Measurements from ENCODE around the gene KRTAP19-2. TPM values are rescaled to one million over a fixed set of nuclear protein-coding genes. Genes with fewer than 3 reads are reported as not detected.

Gene KRTAP19-2
- polyA plus RNA-seq, 2 of the 4 experiments (the other 2 are of a cell fraction): not detected

Small RNA genes within 50 kb of the gene (small RNA-seq; reads per million reads assigned to genes)
- gene AP000567.1 (0 reads per million in 6 experiments), gene KRTAP19-10P (0 reads per million in 6 experiments), gene KRTAP19-11P (0 reads per million in 6 experiments), gene KRTAP19-9P (0 reads per million in 6 experiments)

Other genes starting within 250 kb of the KRTAP19-2 start
- gene KRTAP24-1, start 204.5 kb downstream of the KRTAP19-2 start, polyA plus RNA-seq (2011; rRNA removed): not detected in 2 replicates
- gene KRTAP24-1, start 204.5 kb downstream of the KRTAP19-2 start, polyA plus RNA-seq (2017; fragmentation: RNase III; extraction: RNeasy Plus Mini Kit Qiagen cat#74134 plus additional on column Dnase treatment): not detected in 3 replicates
- not detected in 2 replicates for gene KRTAP25-1, start 197.9 kb downstream of the KRTAP19-2 start, polyA plus RNA-seq (2011; rRNA removed)
- not detected in 3 replicates for gene KRTAP25-1, start 197.9 kb downstream of the KRTAP19-2 start, polyA plus RNA-seq (2017; fragmentation: RNase III; extraction: RNeasy Plus Mini Kit Qiagen cat#74134 plus additional on column Dnase treatment)
- gene KRTAP26-1, start 167.1 kb downstream of the KRTAP19-2 start, polyA plus RNA-seq (2011; rRNA removed): not detected in 2 replicates
- gene KRTAP26-1, start 167.1 kb downstream of the KRTAP19-2 start, polyA plus RNA-seq (2017; fragmentation: RNase III; extraction: RNeasy Plus Mini Kit Qiagen cat#74134 plus additional on column Dnase treatment): not detected in 3 replicates
- gene KRTAP27-1, start 149.7 kb downstream of the KRTAP19-2 start, polyA plus RNA-seq (2011; rRNA removed): not detected in 2 replicates
- not detected in 3 replicates for gene KRTAP27-1, start 149.7 kb downstream of the KRTAP19-2 start, polyA plus RNA-seq (2017; fragmentation: RNase III; extraction: RNeasy Plus Mini Kit Qiagen cat#74134 plus additional on column Dnase treatment)
- not detected in 2 replicates for gene KRTAP23-1, start 138.8 kb downstream of the KRTAP19-2 start, polyA plus RNA-seq (2011; rRNA removed)
- not detected in 3 replicates for gene KRTAP23-1, start 138.8 kb downstream of the KRTAP19-2 start, polyA plus RNA-seq (2017; fragmentation: RNase III; extraction: RNeasy Plus Mini Kit Qiagen cat#74134 plus additional on column Dnase treatment)
- not detected in 2 replicates for gene KRTAP13-2, start 115.2 kb downstream of the KRTAP19-2 start, polyA plus RNA-seq (2011; rRNA removed)
- not detected in 3 replicates for gene KRTAP13-2, start 115.2 kb downstream of the KRTAP19-2 start, polyA plus RNA-seq (2017; fragmentation: RNase III; extraction: RNeasy Plus Mini Kit Qiagen cat#74134 plus additional on column Dnase treatment)
- not detected in 2 replicates for gene KRTAP13-1, start 91.4 kb downstream of the KRTAP19-2 start, polyA plus RNA-seq (2011; rRNA removed)
- not detected in 3 replicates for gene KRTAP13-1, start 91.4 kb downstream of the KRTAP19-2 start, polyA plus RNA-seq (2017; fragmentation: RNase III; extraction: RNeasy Plus Mini Kit Qiagen cat#74134 plus additional on column Dnase treatment)
- gene KRTAP13-3, start 61.5 kb downstream of the KRTAP19-2 start, polyA plus RNA-seq (2011; rRNA removed): not detected in 2 replicates
- not detected in 3 replicates for gene KRTAP13-3, start 61.5 kb downstream of the KRTAP19-2 start, polyA plus RNA-seq (2017; fragmentation: RNase III; extraction: RNeasy Plus Mini Kit Qiagen cat#74134 plus additional on column Dnase treatment)
- not detected in 2 replicates for gene KRTAP13-4, start 57.2 kb downstream of the KRTAP19-2 start, polyA plus RNA-seq (2011; rRNA removed)
- not detected in 3 replicates for gene KRTAP13-4, start 57.2 kb downstream of the KRTAP19-2 start, polyA plus RNA-seq (2017; fragmentation: RNase III; extraction: RNeasy Plus Mini Kit Qiagen cat#74134 plus additional on column Dnase treatment)
- not detected in 2 replicates for gene KRTAP15-1, start 47.2 kb downstream of the KRTAP19-2 start, polyA plus RNA-seq (2011; rRNA removed)
- gene KRTAP15-1, start 47.2 kb downstream of the KRTAP19-2 start, polyA plus RNA-seq (2017; fragmentation: RNase III; extraction: RNeasy Plus Mini Kit Qiagen cat#74134 plus additional on column Dnase treatment): not detected in 3 replicates
- not detected in 2 replicates for gene KRTAP19-1, start 7.1 kb downstream of the KRTAP19-2 start, polyA plus RNA-seq (2011; rRNA removed)
- gene KRTAP19-1, start 7.1 kb downstream of the KRTAP19-2 start, polyA plus RNA-seq (2017; fragmentation: RNase III; extraction: RNeasy Plus Mini Kit Qiagen cat#74134 plus additional on column Dnase treatment): not detected in 3 replicates
- gene KRTAP19-3, start 4.6 kb upstream of the KRTAP19-2 start, polyA plus RNA-seq (2011; rRNA removed): not detected in 2 replicates
- gene KRTAP19-3, start 4.6 kb upstream of the KRTAP19-2 start, polyA plus RNA-seq (2017; fragmentation: RNase III; extraction: RNeasy Plus Mini Kit Qiagen cat#74134 plus additional on column Dnase treatment): not detected in 3 replicates
- not detected in 2 replicates for gene KRTAP19-4, start 9.7 kb upstream of the KRTAP19-2 start, polyA plus RNA-seq (2011; rRNA removed)
- not detected in 3 replicates for gene KRTAP19-4, start 9.7 kb upstream of the KRTAP19-2 start, polyA plus RNA-seq (2017; fragmentation: RNase III; extraction: RNeasy Plus Mini Kit Qiagen cat#74134 plus additional on column Dnase treatment)
- not detected in 2 replicates for gene KRTAP19-5, start 14.7 kb upstream of the KRTAP19-2 start, polyA plus RNA-seq (2011; rRNA removed)
- not detected in 3 replicates for gene KRTAP19-5, start 14.7 kb upstream of the KRTAP19-2 start, polyA plus RNA-seq (2017; fragmentation: RNase III; extraction: RNeasy Plus Mini Kit Qiagen cat#74134 plus additional on column Dnase treatment)
- not detected in 2 replicates for gene KRTAP19-6, start 54.4 kb upstream of the KRTAP19-2 start, polyA plus RNA-seq (2011; rRNA removed)
- gene KRTAP19-6, start 54.4 kb upstream of the KRTAP19-2 start, polyA plus RNA-seq (2017; fragmentation: RNase III; extraction: RNeasy Plus Mini Kit Qiagen cat#74134 plus additional on column Dnase treatment): not detected in 3 replicates
- gene KRTAP19-7, start 73.9 kb upstream of the KRTAP19-2 start, polyA plus RNA-seq (2011; rRNA removed): not detected in 2 replicates
- not detected in 3 replicates for gene KRTAP19-7, start 73.9 kb upstream of the KRTAP19-2 start, polyA plus RNA-seq (2017; fragmentation: RNase III; extraction: RNeasy Plus Mini Kit Qiagen cat#74134 plus additional on column Dnase treatment)
- not detected in 2 replicates for gene KRTAP22-2, start 103.0 kb upstream of the KRTAP19-2 start, polyA plus RNA-seq (2011; rRNA removed)
- gene KRTAP22-2, start 103.0 kb upstream of the KRTAP19-2 start, polyA plus RNA-seq (2017; fragmentation: RNase III; extraction: RNeasy Plus Mini Kit Qiagen cat#74134 plus additional on column Dnase treatment): not detected in 3 replicates
- not detected in 2 replicates for gene KRTAP6-3, start 105.0 kb upstream of the KRTAP19-2 start, polyA plus RNA-seq (2011; rRNA removed)
- not detected in 3 replicates for gene KRTAP6-3, start 105.0 kb upstream of the KRTAP19-2 start, polyA plus RNA-seq (2017; fragmentation: RNase III; extraction: RNeasy Plus Mini Kit Qiagen cat#74134 plus additional on column Dnase treatment)
- not detected in 2 replicates for gene KRTAP6-2, start 111.5 kb upstream of the KRTAP19-2 start, polyA plus RNA-seq (2011; rRNA removed)
- not detected in 3 replicates for gene KRTAP6-2, start 111.5 kb upstream of the KRTAP19-2 start, polyA plus RNA-seq (2017; fragmentation: RNase III; extraction: RNeasy Plus Mini Kit Qiagen cat#74134 plus additional on column Dnase treatment)
- not detected in 2 replicates for gene KRTAP22-1, start 113.7 kb upstream of the KRTAP19-2 start, polyA plus RNA-seq (2011; rRNA removed)
- not detected in 3 replicates for gene KRTAP22-1, start 113.7 kb upstream of the KRTAP19-2 start, polyA plus RNA-seq (2017; fragmentation: RNase III; extraction: RNeasy Plus Mini Kit Qiagen cat#74134 plus additional on column Dnase treatment)
- not detected in 2 replicates for gene KRTAP6-1, start 126.5 kb upstream of the KRTAP19-2 start, polyA plus RNA-seq (2011; rRNA removed)
- gene KRTAP6-1, start 126.5 kb upstream of the KRTAP19-2 start, polyA plus RNA-seq (2017; fragmentation: RNase III; extraction: RNeasy Plus Mini Kit Qiagen cat#74134 plus additional on column Dnase treatment): not detected in 3 replicates
- gene KRTAP20-1, start 129.0 kb upstream of the KRTAP19-2 start, polyA plus RNA-seq (2011; rRNA removed): not detected in 2 replicates
- not detected in 3 replicates for gene KRTAP20-1, start 129.0 kb upstream of the KRTAP19-2 start, polyA plus RNA-seq (2017; fragmentation: RNase III; extraction: RNeasy Plus Mini Kit Qiagen cat#74134 plus additional on column Dnase treatment)
- gene KRTAP20-4, start 133.2 kb upstream of the KRTAP19-2 start, polyA plus RNA-seq (2011; rRNA removed): not detected in 2 replicates
- gene KRTAP20-4, start 133.2 kb upstream of the KRTAP19-2 start, polyA plus RNA-seq (2017; fragmentation: RNase III; extraction: RNeasy Plus Mini Kit Qiagen cat#74134 plus additional on column Dnase treatment): not detected in 3 replicates
- not detected in 2 replicates for gene KRTAP20-2, start 147.8 kb upstream of the KRTAP19-2 start, polyA plus RNA-seq (2011; rRNA removed)
- not detected in 3 replicates for gene KRTAP20-2, start 147.8 kb upstream of the KRTAP19-2 start, polyA plus RNA-seq (2017; fragmentation: RNase III; extraction: RNeasy Plus Mini Kit Qiagen cat#74134 plus additional on column Dnase treatment)
- gene KRTAP20-3, start 155.4 kb upstream of the KRTAP19-2 start, polyA plus RNA-seq (2011; rRNA removed): not detected in 2 replicates
- gene KRTAP20-3, start 155.4 kb upstream of the KRTAP19-2 start, polyA plus RNA-seq (2017; fragmentation: RNase III; extraction: RNeasy Plus Mini Kit Qiagen cat#74134 plus additional on column Dnase treatment): not detected in 3 replicates
- not detected in 2 replicates for gene KRTAP21-3, start 231.3 kb upstream of the KRTAP19-2 start, polyA plus RNA-seq (2011; rRNA removed)
- gene KRTAP21-3, start 231.3 kb upstream of the KRTAP19-2 start, polyA plus RNA-seq (2017; fragmentation: RNase III; extraction: RNeasy Plus Mini Kit Qiagen cat#74134 plus additional on column Dnase treatment): not detected in 3 replicates